Measurements from ENCODE around the gene ARL13A. TPM values are rescaled to one million over a fixed set of nuclear protein-coding genes. Genes with fewer than 3 reads are reported as not detected.

The ARL13A gene
- total and polyA plus RNA-seq, 2 donors (not counting 1 experiment from before 2014, with no cell fraction given): not detected

- peak in 1 of 2 donors; percentile 18 for DNase-seq (ENCODE audit: low read depth in 2 of 2)
- H3K4me3 ChIP-seq (replicated peaks in 1 of 4; ENCODE audit: control extremely low read depth in 1 of 4, insufficient read depth in 1 of 4, low read depth in 3 of 4, low read length in 4 of 4): peak within 1 kb of the TSS; percentile 36 to 45 (median 42)
- H3K27ac ChIP-seq (ENCODE audit: insufficient read depth, low read length): no peak within 1 kb of the TSS
- H3K9me3 ChIP-seq (ENCODE audit: control insufficient read depth, insufficient read depth, low read depth, low read length): no peaks in the 10 kb centered on the region
- no peaks in the 10 kb centered on the region for H4K20me1 ChIP-seq (ENCODE audit: control insufficient read depth, extremely low read depth, insufficient read depth, low read length)
- peak within 1 kb of the TSS; percentile 64 for H3K4me2 ChIP-seq (ENCODE audit: extremely low read depth, insufficient read depth, low read length)
- H2AFZ ChIP-seq (ENCODE audit: low read length): no peak within 1 kb of the TSS
- H3K79me2 ChIP-seq (ENCODE audit: control insufficient read depth, insufficient read depth, low read length): no peaks in the 10 kb centered on the region
- H3K4me1 ChIP-seq (ENCODE audit: control insufficient read depth, extremely low read depth, insufficient read depth, low read length): no peaks in the 10 kb centered on the region
- H3K27me3 ChIP-seq (ENCODE audit: control insufficient read depth, insufficient read depth, low read length): no peaks in the 10 kb centered on the region
- TF ChIP-seq CTCF (conservative IDR thresholded peaks at IDR 0.05 in 1 of 2, IDR thresholded peaks at IDR 0.05 in 1 of 2; ENCODE audit: low read depth in 1 of 2, low read length in 2 of 2): no peak
- TF ChIP-seq EZH2 (IDR thresholded peaks at IDR 0.05; ENCODE audit: low read length, missing control alignments): no peak
- no peak within 1 kb of the TSS for H3K9ac ChIP-seq (ENCODE audit: insufficient read depth, low read length)
- no peaks in the 10 kb centered on the region for H3K36me3 ChIP-seq (ENCODE audit: control insufficient read depth, insufficient read depth, low read length)
Observed at GRCh38 chrX:100928660-100929613, 40.6 kb upstream of the ARL13A start, which contains the start of gene XKRX. TSS of gene XKRX (minus strand) at chrX:100928917. CDS start at chrX:100928304, 613 bp downstream.

- no peaks in the 10 kb centered on the region for H3K36me3 ChIP-seq (ENCODE audit: control insufficient read depth, insufficient read depth, low read length)
- H4K20me1 ChIP-seq (ENCODE audit: control insufficient read depth, extremely low read depth, insufficient read depth, low read length): no peaks in the 10 kb centered on the region
- no peak overlapping the region for H2AFZ ChIP-seq (ENCODE audit: low read length)
- H3K27ac ChIP-seq (ENCODE audit: insufficient read depth, low read length): no peak overlapping the region
- no peak overlapping the region for H3K9ac ChIP-seq (ENCODE audit: insufficient read depth, low read length)
- H3K4me1 ChIP-seq (ENCODE audit: control insufficient read depth, extremely low read depth, insufficient read depth, low read length): no peaks in the 10 kb centered on the region
- H3K79me2 ChIP-seq (ENCODE audit: control insufficient read depth, insufficient read depth, low read length): no peaks in the 10 kb centered on the region
- DNase-seq (ENCODE audit: low read depth in 2 of 2): no peak
- H3K4me2 ChIP-seq (ENCODE audit: extremely low read depth, insufficient read depth, low read length): no peak overlapping the region
- TF ChIP-seq CTCF (conservative IDR thresholded peaks at IDR 0.05 in 1 of 2, IDR thresholded peaks at IDR 0.05 in 1 of 2; ENCODE audit: low read depth in 1 of 2, low read length in 2 of 2) (no peak), EZH2 (IDR thresholded peaks at IDR 0.05; ENCODE audit: low read length, missing control alignments) (no peak)
- no peak overlapping the region for H3K4me3 ChIP-seq (replicated peaks in 1 of 4; ENCODE audit: control extremely low read depth in 1 of 4, insufficient read depth in 1 of 4, low read depth in 3 of 4, low read length in 4 of 4)
- H3K9me3 ChIP-seq (ENCODE audit: control insufficient read depth, insufficient read depth, low read depth, low read length): no peaks in the 10 kb centered on the region
- no peaks in the 10 kb centered on the region for H3K27me3 ChIP-seq (ENCODE audit: control insufficient read depth, insufficient read depth, low read length)
Observed at GRCh38 chrX:100931218-100931924, 38.1 kb upstream of the ARL13A start.

- no peaks in the 10 kb centered on the region for H3K36me3 ChIP-seq (ENCODE audit: control insufficient read depth, insufficient read depth, low read length)
- H3K79me2 ChIP-seq (ENCODE audit: control insufficient read depth, insufficient read depth, low read length): no peaks in the 10 kb centered on the region
- H2AFZ ChIP-seq (ENCODE audit: low read length): no peak overlapping the region
- H4K20me1 ChIP-seq (ENCODE audit: control insufficient read depth, extremely low read depth, insufficient read depth, low read length): no peaks in the 10 kb centered on the region
- H3K4me2 ChIP-seq (ENCODE audit: extremely low read depth, insufficient read depth, low read length): no peak overlapping the region
- H3K4me1 ChIP-seq (ENCODE audit: control insufficient read depth, extremely low read depth, insufficient read depth, low read length): no peaks in the 10 kb centered on the region
- H3K27me3 ChIP-seq (ENCODE audit: control insufficient read depth, insufficient read depth, low read length): no peaks in the 10 kb centered on the region
- TF ChIP-seq CTCF (conservative IDR thresholded peaks at IDR 0.05 in 1 of 2, IDR thresholded peaks at IDR 0.05 in 1 of 2; ENCODE audit: low read depth in 1 of 2, low read length in 2 of 2) (no peak), EZH2 (IDR thresholded peaks at IDR 0.05; ENCODE audit: low read length, missing control alignments) (no peak)
- no peak overlapping the region for H3K9ac ChIP-seq (ENCODE audit: insufficient read depth, low read length)
- no peak for DNase-seq (ENCODE audit: low read depth in 2 of 2)
- H3K27ac ChIP-seq (ENCODE audit: insufficient read depth, low read length): no peak overlapping the region
- H3K4me3 ChIP-seq (replicated peaks in 1 of 4; ENCODE audit: control extremely low read depth in 1 of 4, insufficient read depth in 1 of 4, low read depth in 3 of 4, low read length in 4 of 4): no peak overlapping the region
- H3K9me3 ChIP-seq (ENCODE audit: control insufficient read depth, insufficient read depth, low read depth, low read length): no peaks in the 10 kb centered on the region
Observed at GRCh38 chrX:100931925-100932285, 37.6 kb upstream of the ARL13A start.
